ENCODE results near the gene EZH2.

Gene EZH2

GRCh38 chr7:148804343-148805235, 79.5 kb downstream of the EZH2 start:
- DNase-seq = no peak

GRCh38 chr7:148803094-148803493, 81.0 kb downstream of the EZH2 start:
- no peak for DNase-seq

GRCh38 chr7:148802101-148802493, 82.0 kb downstream of the EZH2 start:
- DNase-seq = no peak

GRCh38 chr7:148800677-148801076, 83.4 kb downstream of the EZH2 start:
- DNase-seq = no peak

- DNase-seq = no peak
Observed at GRCh38 chr7:148799893-148800555, 84.1 kb downstream of the EZH2 start.

GRCh38 chr7:148796841-148797240, 87.2 kb downstream of the EZH2 start:
- DNase-seq = no peak

GRCh38 chr7:148794476-148794875, 89.6 kb downstream of the EZH2 start:
- no peak for DNase-seq

GRCh38 chr7:148793590-148793989, 90.5 kb downstream of the EZH2 start:
- DNase-seq = no peak

- DNase-seq = no peak
Observed at GRCh38 chr7:148791546-148791945, 92.5 kb downstream of the EZH2 start.

- DNase-seq = no peak
Observed at GRCh38 chr7:148790850-148791249, 93.2 kb downstream of the EZH2 start.

GRCh38 chr7:148790131-148790726, 93.9 kb downstream of the EZH2 start:
- DNase-seq = no peak

GRCh38 chr7:148789220-148789619, 94.9 kb downstream of the EZH2 start:
- DNase-seq = no peak

- no peak for DNase-seq
Observed at GRCh38 chr7:148787571-148788295, 96.4 kb downstream of the EZH2 start.

GRCh38 chr7:148783801-148784527, 100.1 kb downstream of the EZH2 start:
- no peak for DNase-seq

GRCh38 chr7:148782757-148783456, 101.2 kb downstream of the EZH2 start:
- DNase-seq = no peak

- no peak for DNase-seq
Observed at GRCh38 chr7:148774471-148774870, 109.6 kb downstream of the EZH2 start.

- peak; percentile 27 for DNase-seq
Observed at GRCh38 chr7:148773334-148773733, 110.8 kb downstream of the EZH2 start.

GRCh38 chr7:148772297-148773089, 111.6 kb downstream of the EZH2 start:
- no peak for DNase-seq

GRCh38 chr7:148770004-148770403, 114.1 kb downstream of the EZH2 start:
- DNase-seq = no peak

- no peak for DNase-seq
Observed at GRCh38 chr7:148763622-148764021, 120.5 kb downstream of the EZH2 start.

All from CD4-positive, alpha-beta T cell treated with Interferon gamma for 1 hour (primary cell).